Measurements from ENCODE around the gene HES4.
A peak's percentile ranks its signal among the peaks of the same experiment; 100 is the strongest.

The HES4 gene

GRCh38 chr1:999725-1000356, at the start of gene HES4:
TSS of gene HES4 (minus strand) at chr1:1000097. CDS start at chr1:999973, 124 bp downstream.
- DNase-seq (ENCODE audit: low read depth, low spot score), result no peak
- no peaks in the 10 kb centered on the region for H3K9me3 ChIP-seq (ENCODE audit: control insufficient read depth, insufficient read depth, low read length)
- H3K27ac ChIP-seq (ENCODE audit: low read length), result no peak within 1 kb of the TSS
- WGBS (ENCODE audit: insufficient coverage, insufficient read length), result no CpG with 5 or more reads among the region's 95 CpGs
- H3K36me3 ChIP-seq (ENCODE audit: control insufficient read depth, insufficient read depth, low read length), result no peaks in the 10 kb centered on the region; the same call in 1 of the 2 replicates
- H3K4me3 ChIP-seq (ENCODE audit: low read length), result peak within 1 kb of the TSS; percentile 50; the same call in 1 of the 2 replicates
- peaks cover 24% of the 10 kb centered on the region for H3K27me3 ChIP-seq (ENCODE audit: control insufficient read depth, insufficient read depth, low read length)
- peaks cover 7% of the 10 kb centered on the region; the same call in 1 of the 2 replicates for H3K4me1 ChIP-seq (ENCODE audit: control insufficient read depth, insufficient read depth, low read length)

- no peak overlapping the region for H3K27ac ChIP-seq (ENCODE audit: low read length)
- WGBS (ENCODE audit: insufficient coverage, insufficient read length), result no CpG with 5 or more reads among the region's 28 CpGs
- no peak overlapping the region for H3K4me3 ChIP-seq (ENCODE audit: low read length)
- no peaks in the 10 kb centered on the region; the same call in 1 of the 2 replicates for H3K4me1 ChIP-seq (ENCODE audit: control insufficient read depth, insufficient read depth, low read length)
- H3K9me3 ChIP-seq (ENCODE audit: control insufficient read depth, insufficient read depth, low read length), result no peaks in the 10 kb centered on the region
- peaks cover 68% of the 10 kb centered on the region for H3K36me3 ChIP-seq (ENCODE audit: control insufficient read depth, insufficient read depth, low read length)
- no peak for DNase-seq (ENCODE audit: low read depth, low spot score)
- no peaks in the 10 kb centered on the region for H3K27me3 ChIP-seq (ENCODE audit: control insufficient read depth, insufficient read depth, low read length)
Observed at GRCh38 chr1:1048765-1049164, 48.9 kb upstream of the HES4 start.

GRCh38 chr1:1047963-1048362, 48.1 kb upstream of the HES4 start:
- Histone ChIP-seq H3K27me3 (ENCODE audit: control insufficient read depth, insufficient read depth, low read length) (no peaks in the 10 kb centered on the region), H3K4me1 (ENCODE audit: control insufficient read depth, insufficient read depth, low read length) (no peaks in the 10 kb centered on the region; the same call in 1 of the 2 replicates), H3K27ac (ENCODE audit: low read length) (no peak overlapping the region), H3K4me3 (ENCODE audit: low read length) (no peak overlapping the region), H3K36me3 (ENCODE audit: control insufficient read depth, insufficient read depth, low read length) (peaks cover 68% of the 10 kb centered on the region), H3K9me3 (ENCODE audit: control insufficient read depth, insufficient read depth, low read length) (no peaks in the 10 kb centered on the region)
- no CpG with 5 or more reads among the region's 25 CpGs for WGBS (ENCODE audit: insufficient coverage, insufficient read length)
- DNase-seq (ENCODE audit: low read depth, low spot score), result no peak

- H3K27me3 ChIP-seq (ENCODE audit: control insufficient read depth, insufficient read depth, low read length), result no peaks in the 10 kb centered on the region
- no CpG with 5 or more reads among the region's 19 CpGs for WGBS (ENCODE audit: insufficient coverage, insufficient read length)
- no peak overlapping the region for H3K27ac ChIP-seq (ENCODE audit: low read length)
- no peaks in the 10 kb centered on the region; the same call in 1 of the 2 replicates for H3K4me1 ChIP-seq (ENCODE audit: control insufficient read depth, insufficient read depth, low read length)
- H3K4me3 ChIP-seq (ENCODE audit: low read length), result no peak overlapping the region
- DNase-seq (ENCODE audit: low read depth, low spot score), result no peak
- H3K9me3 ChIP-seq (ENCODE audit: control insufficient read depth, insufficient read depth, low read length), result no peaks in the 10 kb centered on the region
- H3K36me3 ChIP-seq (ENCODE audit: control insufficient read depth, insufficient read depth, low read length), result peaks cover 65% of the 10 kb centered on the region
Observed at GRCh38 chr1:1047407-1047806, 47.5 kb upstream of the HES4 start.

GRCh38 chr1:1046767-1047166, 46.9 kb upstream of the HES4 start:
- Histone ChIP-seq H3K4me1 (ENCODE audit: control insufficient read depth, insufficient read depth, low read length) (no peaks in the 10 kb centered on the region; the same call in 1 of the 2 replicates), H3K9me3 (ENCODE audit: control insufficient read depth, insufficient read depth, low read length) (no peaks in the 10 kb centered on the region), H3K4me3 (ENCODE audit: low read length) (no peak overlapping the region), H3K27me3 (ENCODE audit: control insufficient read depth, insufficient read depth, low read length) (no peaks in the 10 kb centered on the region), H3K36me3 (ENCODE audit: control insufficient read depth, insufficient read depth, low read length) (peaks cover 64% of the 10 kb centered on the region), H3K27ac (ENCODE audit: low read length) (no peak overlapping the region)
- DNase-seq (ENCODE audit: low read depth, low spot score), result no peak
- WGBS (ENCODE audit: insufficient coverage, insufficient read length), result no CpG with 5 or more reads among the region's 26 CpGs

- Histone ChIP-seq H3K27me3 (ENCODE audit: control insufficient read depth, insufficient read depth, low read length) (no peaks in the 10 kb centered on the region), H3K27ac (ENCODE audit: low read length) (no peak overlapping the region), H3K36me3 (ENCODE audit: control insufficient read depth, insufficient read depth, low read length) (peaks cover 59% of the 10 kb centered on the region), H3K4me3 (ENCODE audit: low read length) (no peak overlapping the region), H3K9me3 (ENCODE audit: control insufficient read depth, insufficient read depth, low read length) (no peaks in the 10 kb centered on the region), H3K4me1 (ENCODE audit: control insufficient read depth, insufficient read depth, low read length) (no peaks in the 10 kb centered on the region; the same call in 1 of the 2 replicates)
- no CpG with 5 or more reads among the region's 20 CpGs for WGBS (ENCODE audit: insufficient coverage, insufficient read length)
- no peak for DNase-seq (ENCODE audit: low read depth, low spot score)
Observed at GRCh38 chr1:1046243-1046642, 46.3 kb upstream of the HES4 start.

- H3K27ac ChIP-seq (ENCODE audit: low read length), result no peak overlapping the region
- H3K9me3 ChIP-seq (ENCODE audit: control insufficient read depth, insufficient read depth, low read length), result no peaks in the 10 kb centered on the region
- H3K4me3 ChIP-seq (ENCODE audit: low read length), result no peak overlapping the region
- no CpG with 5 or more reads among the region's 23 CpGs for WGBS (ENCODE audit: insufficient coverage, insufficient read length)
- peaks cover 2% of the 10 kb centered on the region; the same call in 1 of the 2 replicates for H3K4me1 ChIP-seq (ENCODE audit: control insufficient read depth, insufficient read depth, low read length)
- no peaks in the 10 kb centered on the region for H3K27me3 ChIP-seq (ENCODE audit: control insufficient read depth, insufficient read depth, low read length)
- H3K36me3 ChIP-seq (ENCODE audit: control insufficient read depth, insufficient read depth, low read length), result peaks cover 57% of the 10 kb centered on the region
- DNase-seq (ENCODE audit: low read depth, low spot score), result no peak
Observed at GRCh38 chr1:1045129-1045528, 45.2 kb upstream of the HES4 start.

GRCh38 chr1:1044455-1045078, 44.7 kb upstream of the HES4 start:
- no peak for DNase-seq (ENCODE audit: low read depth, low spot score)
- WGBS (ENCODE audit: insufficient coverage, insufficient read length), result no CpG with 5 or more reads among the region's 34 CpGs
- Histone ChIP-seq H3K27me3 (ENCODE audit: control insufficient read depth, insufficient read depth, low read length) (no peaks in the 10 kb centered on the region), H3K36me3 (ENCODE audit: control insufficient read depth, insufficient read depth, low read length) (peaks cover 57% of the 10 kb centered on the region), H3K4me1 (ENCODE audit: control insufficient read depth, insufficient read depth, low read length) (peaks cover 2% of the 10 kb centered on the region), H3K9me3 (ENCODE audit: control insufficient read depth, insufficient read depth, low read length) (no peaks in the 10 kb centered on the region), H3K27ac (ENCODE audit: low read length) (no peak overlapping the region), H3K4me3 (ENCODE audit: low read length) (no peak overlapping the region)

GRCh38 chr1:1043921-1044320, 44.0 kb upstream of the HES4 start:
- Histone ChIP-seq H3K36me3 (ENCODE audit: control insufficient read depth, insufficient read depth, low read length) (peaks cover 57% of the 10 kb centered on the region), H3K4me3 (ENCODE audit: low read length) (no peak overlapping the region), H3K4me1 (ENCODE audit: control insufficient read depth, insufficient read depth, low read length) (peaks cover 2% of the 10 kb centered on the region), H3K27ac (ENCODE audit: low read length) (no peak overlapping the region), H3K27me3 (ENCODE audit: control insufficient read depth, insufficient read depth, low read length) (no peaks in the 10 kb centered on the region), H3K9me3 (ENCODE audit: control insufficient read depth, insufficient read depth, low read length) (no peaks in the 10 kb centered on the region)
- no peak for DNase-seq (ENCODE audit: low read depth, low spot score)
- no CpG with 5 or more reads among the region's 33 CpGs for WGBS (ENCODE audit: insufficient coverage, insufficient read length)

- no peaks in the 10 kb centered on the region for H3K27me3 ChIP-seq (ENCODE audit: control insufficient read depth, insufficient read depth, low read length)
- no CpG with 5 or more reads among the region's 27 CpGs for WGBS (ENCODE audit: insufficient coverage, insufficient read length)
- DNase-seq (ENCODE audit: low read depth, low spot score), result no peak
Observed at GRCh38 chr1:1043411-1043810, 43.5 kb upstream of the HES4 start.

More at GRCh38 chr1:1043411-1043810, 43.5 kb upstream of the HES4 start:
- Histone ChIP-seq H3K4me1 (ENCODE audit: control insufficient read depth, insufficient read depth, low read length) (peaks cover 2% of the 10 kb centered on the region), H3K36me3 (ENCODE audit: control insufficient read depth, insufficient read depth, low read length) (peaks cover 57% of the 10 kb centered on the region), H3K27ac (ENCODE audit: low read length) (no peak overlapping the region), H3K9me3 (ENCODE audit: control insufficient read depth, insufficient read depth, low read length) (no peaks in the 10 kb centered on the region), H3K4me3 (ENCODE audit: low read length) (no peak overlapping the region)
